GM19035 (cell line): ENCODE measurements around the gene NOC4L.
"Not testable (repeated sequence)": the region's sequence is repeated elsewhere in the genome, so short reads cannot be mapped to it uniquely, and the experiment has no call there.

Source experiments
- ATAC-seq: cut with Tn5 transposase; IDR thresholded peaks from one replicate; pipeline ENCODE4 v1.9.1; 2021; ENCODE audit not compliant: unreplicated experiment

Gene NOC4L

GRCh38 chr12:132123970-132124765, 20.1 kb upstream of the NOC4L start:
- ATAC-seq: no peak

- ATAC-seq: no peak
These were observed 19.4 kb upstream of the NOC4L start for GRCh38 chr12:132124766-132125425.

GRCh38 chr12:132125736-132126135, 18.5 kb upstream of the NOC4L start:
- no peak for ATAC-seq

GRCh38 chr12:132127041-132127440, 17.2 kb upstream of the NOC4L start:
- no peak for ATAC-seq

GRCh38 chr12:132129007-132129406, 15.2 kb upstream of the NOC4L start:
- no peak for ATAC-seq

GRCh38 chr12:132130690-132131089, 13.6 kb upstream of the NOC4L start:
- no peak for ATAC-seq

- ATAC-seq: no peak
These were observed 13.0 kb upstream of the NOC4L start for GRCh38 chr12:132131229-132131628.

- ATAC-seq: no peak
These were observed 12.3 kb upstream of the NOC4L start for GRCh38 chr12:132131952-132132351.

- no peak for ATAC-seq
These were observed 11.4 kb upstream of the NOC4L start for GRCh38 chr12:132132609-132133430.

- ATAC-seq: no peak
These were observed 10.2 kb upstream of the NOC4L start for GRCh38 chr12:132133952-132134652.

- ATAC-seq: not testable (repeated sequence)
These were observed 9.5 kb upstream of the NOC4L start for GRCh38 chr12:132134653-132135183.

- ATAC-seq: not testable (repeated sequence)
These were observed 8.0 kb upstream of the NOC4L start for GRCh38 chr12:132136226-132136625.

GRCh38 chr12:132137483-132138125, 6.7 kb upstream of the NOC4L start:
- ATAC-seq: no peak

GRCh38 chr12:132138941-132139871, 5.1 kb upstream of the NOC4L start:
- ATAC-seq: no peak

GRCh38 chr12:132139912-132140311, 4.3 kb upstream of the NOC4L start:
- no peak for ATAC-seq

- ATAC-seq: no peak
These were observed 3.8 kb upstream of the NOC4L start for GRCh38 chr12:132140501-132140900.

GRCh38 chr12:132140918-132141841, 3.1 kb upstream of the NOC4L start:
- ATAC-seq: no peak
